Measurements from ENCODE around the gene HECTD2. TPM values are rescaled to one million over a fixed set of nuclear protein-coding genes. Genes with fewer than 3 reads are reported as not detected.

Gene HECTD2
- total and polyA plus RNA-seq, 9 of the 15 experiments (the other 6 are each of a cell fraction or from before 2014, with no cell fraction given): 1.3 to 5.9 (median 3.9) TPM

- TF ChIP-seq STAT6 (CRISPR knock-in tag; IDR thresholded peaks at IDR 0.05) (no peak), BRD9 (IDR thresholded peaks at IDR 0.05; ENCODE audit: low read depth, partially characterized antibody) (no peak), ZNF224 (CRISPR knock-in tag; IDR thresholded peaks at IDR 0.05) (no peak), FUS (optimal IDR thresholded peaks at IDR 0.05; ENCODE audit: low read depth, low read length) (no peak), DMBX1 (CRISPR knock-in tag; IDR thresholded peaks at IDR 0.05; ENCODE audit: borderline replicate concordance) (no peak), MECOM (CRISPR knock-in tag; IDR thresholded peaks at IDR 0.05) (no peak), TCF15 (CRISPR knock-in tag; IDR thresholded peaks at IDR 0.05) (no peak), PCBP1 (IDR thresholded peaks at IDR 0.05; ENCODE audit: low read depth, low read length, poor library complexity, severe bottlenecking) (no peak), RCOR1 (IDR thresholded peaks at IDR 0.05; ENCODE audit: borderline replicate concordance in 1 of 2, low read depth in 2 of 2, low read length in 2 of 2) (no peak)
Observed at GRCh38 chr10:91367127-91367531, 43.0 kb upstream of the HECTD2 start (continued).

- Histone ChIP-seq H3K36me3 (ENCODE audit: control insufficient read depth, insufficient read depth, low read length) (no peaks in the 10 kb centered on the region), H3K9me3 (replicated peaks; ENCODE audit: control insufficient read depth, insufficient read depth, low read depth, low read length) (no peaks in the 10 kb centered on the region), H3K4me2 (ENCODE audit: insufficient read depth, low read length) (no peak overlapping the region), H3K79me2 (ENCODE audit: control insufficient read depth, insufficient read depth, low read length) (no peaks in the 10 kb centered on the region), H3K4me3 (no peak overlapping the region), H3K27ac (ENCODE audit: extremely low read depth, low read depth, low read length) (no peak overlapping the region), H3K27me3 (ENCODE audit: control insufficient read depth in 2 of 2, insufficient read depth in 2 of 2, low read length in 2 of 2) (no peaks in the 10 kb centered on the region), H3K9ac (ENCODE audit: insufficient read depth in 1 of 2, low read depth in 2 of 2, low read length in 2 of 2) (no peak overlapping the region), H2AFZ (ENCODE audit: low read depth, low read length) (no peak overlapping the region), H3K9me1 (ENCODE audit: control insufficient read depth, insufficient read depth, low read length) (no peaks in the 10 kb centered on the region), H4K20me1 (replicated peaks; ENCODE audit: control insufficient read depth, insufficient read depth, low read length) (no peaks in the 10 kb centered on the region), H3K4me1 (replicated peaks in 1 of 2; ENCODE audit: control insufficient read depth in 2 of 2, insufficient read depth in 2 of 2, low read length in 2 of 2) (no peaks in the 10 kb centered on the region)
- FAIRE-seq (no peak), ATAC-seq (no peak), DNase-seq (ENCODE audit: extremely low read depth in 1 of 4, low spot score in 3 of 4) (no peak)
- BruUV-seq (replicated peaks): no TSS peak
- ChIA-PET POLR2A (no interaction called here), CTCF (ENCODE audit: low intra/inter-chr PET ratio) (no interaction called here)
- in situ Hi-C loops (cut with MboI) (no loop called here), intact Hi-C loops (cut with micrococcal nuclease) (no loop called here)
- 0% methylated on average over 2 of the region's 2 CpGs for WGBS (ENCODE audit: insufficient coverage, low coverage, missing lambda C conversion rate)
- TF ChIP-seq BRCA1 (IDR thresholded peaks at IDR 0.05) (no peak), BRCA1 (CRISPR knock-in tag; IDR thresholded peaks at IDR 0.05) (no peak), MYBL2 (IDR thresholded peaks at IDR 0.05; ENCODE audit: low read depth) (no peak), MYBL2 (CRISPR knock-in tag; IDR thresholded peaks at IDR 0.05; ENCODE audit: borderline replicate concordance) (no peak), ASH1L (IDR thresholded peaks at IDR 0.05; ENCODE audit: borderline replicate concordance, low read depth, partially characterized antibody) (no peak), CTBP1 (IDR thresholded peaks at IDR 0.05; ENCODE audit: borderline replicate concordance) (no peak), MEF2D (tag; conservative IDR thresholded peaks at IDR 0.05; ENCODE audit: low read depth) (no peak), BHLHE40 (IDR thresholded peaks at IDR 0.05; ENCODE audit: low read length) (no peak), ZNF41 (CRISPR knock-in tag; conservative IDR thresholded peaks at IDR 0.05) (no peak), TRIM25 (IDR thresholded peaks at IDR 0.05; ENCODE audit: borderline replicate concordance) (no peak), ILF3 (IDR thresholded peaks at IDR 0.05; ENCODE audit: borderline replicate concordance) (no peak)
Observed at GRCh38 chr10:91367558-91367957, 42.6 kb upstream of the HECTD2 start.

All from K562 (cell line).